HG03064 (cell line): ENCODE data around the gene TPP1.

Experiments
- ATAC-seq: cut with Tn5 transposase; IDR thresholded peaks from one replicate; pipeline ENCODE4 v1.9.1; 2021; ENCODE audit warnings: low read depth; ENCODE audit not compliant: unreplicated experiment

Gene TPP1

DNA sequence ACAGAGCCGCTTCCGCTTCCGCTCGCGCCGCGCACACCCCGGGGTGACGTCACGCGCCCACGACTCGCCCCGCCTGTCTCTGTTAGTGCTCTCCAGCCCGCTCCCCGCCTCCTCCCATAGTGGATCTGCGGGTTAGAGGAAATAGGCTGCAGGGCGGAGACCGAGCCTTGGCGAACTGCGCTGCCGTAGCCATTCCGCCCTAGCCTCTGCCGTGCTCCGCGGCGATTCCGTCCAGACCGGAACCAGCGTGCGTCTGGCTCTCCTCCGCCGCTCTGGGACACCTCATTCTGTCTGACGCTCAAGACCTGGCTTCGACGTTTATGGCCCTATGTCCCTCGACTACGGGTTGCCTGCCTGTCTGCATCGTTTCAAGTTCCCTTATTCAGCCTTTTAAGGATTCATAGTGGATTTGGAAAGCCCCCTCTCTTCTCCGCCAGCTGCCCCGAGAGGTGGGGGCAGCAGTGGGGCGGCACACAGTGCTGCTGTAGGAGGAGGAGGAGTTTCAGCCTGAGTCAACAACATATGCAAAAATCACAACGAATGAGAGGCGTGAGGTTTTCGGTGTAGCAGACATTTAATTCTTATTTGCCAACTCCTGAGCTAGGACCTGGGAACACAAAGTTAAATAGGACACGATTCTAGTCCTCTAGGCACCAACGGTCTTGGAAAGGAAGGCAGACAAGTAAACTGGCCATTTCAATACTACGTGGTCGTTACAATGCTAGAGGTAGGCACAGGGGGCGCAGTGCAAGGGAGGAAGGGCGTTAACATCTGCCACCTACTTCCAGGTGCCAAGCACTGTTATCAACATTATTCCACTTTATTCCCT, 6.8 kb downstream of the TPP1 start, which contains the start of gene TAF10:
TAF10 (minus strand) TSS at position 4 of the 829 bp plus-strand sequence. CDS start 27 bp downstream, outside the sequence.
- ATAC-seq = peak; percentile 91

DNA sequence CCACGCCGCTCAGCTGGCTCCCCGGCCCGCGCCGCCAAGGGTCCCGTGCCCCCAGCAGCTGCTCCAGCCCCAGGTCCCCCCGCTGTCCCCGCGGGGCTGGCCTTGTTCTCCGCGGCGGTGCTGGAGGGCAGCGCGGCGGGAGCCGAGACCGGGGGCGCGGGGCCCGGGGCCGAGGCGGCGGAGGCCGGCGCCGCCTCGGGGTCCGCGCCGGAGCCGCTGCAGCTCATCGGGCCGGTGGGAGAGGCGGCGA, 7.3 kb downstream of the TPP1 start:
- peak; percentile 9 for ATAC-seq

DNA sequence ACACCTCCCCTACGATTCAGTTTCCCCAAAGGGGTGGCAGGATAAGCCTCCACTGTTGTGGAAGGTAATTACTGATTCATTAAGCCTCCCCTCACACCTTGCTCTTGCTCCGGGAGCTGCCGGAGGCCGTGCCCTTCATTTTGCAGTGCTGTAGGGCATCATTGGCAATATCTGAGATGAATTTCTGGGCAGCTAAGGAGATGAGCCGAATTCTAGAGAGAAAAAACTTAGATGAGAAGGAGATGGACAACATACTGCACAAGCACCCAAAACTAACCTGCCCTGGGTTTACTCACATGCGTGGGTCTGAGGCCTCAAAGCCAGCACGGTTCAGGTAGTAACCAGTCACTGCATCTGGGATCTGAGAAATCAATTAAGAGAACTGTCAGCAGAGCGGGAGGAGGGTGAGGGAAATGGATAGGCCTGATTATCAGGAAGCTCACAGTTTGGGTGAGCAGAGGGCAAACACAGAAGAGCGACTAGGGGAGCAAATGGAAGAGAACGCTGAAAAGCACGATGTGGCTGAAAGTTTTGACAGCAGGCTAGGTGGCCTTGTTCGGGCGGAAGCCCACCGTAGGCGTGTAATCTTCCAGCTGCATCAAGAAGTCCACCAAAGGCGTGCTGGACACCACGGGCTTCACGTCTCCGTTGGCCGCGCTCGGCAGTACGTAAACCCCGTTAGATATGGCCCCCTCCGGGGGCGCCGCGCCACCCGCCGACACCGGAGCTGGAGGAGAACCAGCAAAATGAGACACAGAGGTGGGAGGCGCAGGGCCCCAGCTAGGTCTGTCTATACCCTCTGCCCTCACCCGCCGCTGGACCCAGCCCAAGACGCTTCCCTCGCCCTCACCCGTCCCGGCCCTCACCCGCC, 7.9 kb downstream of the TPP1 start:
- ATAC-seq = no peak

DNA sequence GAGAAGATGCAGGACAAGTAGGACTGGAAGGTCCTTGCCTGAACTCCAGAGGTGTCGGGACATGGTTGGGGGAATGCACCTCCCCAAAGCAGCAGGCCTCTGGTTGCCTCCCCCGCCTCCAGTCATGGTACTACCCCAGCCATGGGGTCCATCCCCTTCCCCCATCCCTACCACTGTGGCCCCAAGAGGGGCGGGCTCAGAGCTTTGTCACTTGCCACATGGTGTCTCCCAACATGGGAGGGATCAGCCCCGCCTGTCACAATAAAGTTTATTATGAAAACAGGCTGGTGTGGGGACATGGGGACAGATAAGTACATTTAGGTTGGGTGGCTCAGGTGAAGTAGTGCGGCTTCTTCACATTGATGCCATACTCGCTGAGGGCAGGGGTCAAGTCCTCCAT, 8.6 kb downstream of the TPP1 start:
- no peak for ATAC-seq

DNA sequence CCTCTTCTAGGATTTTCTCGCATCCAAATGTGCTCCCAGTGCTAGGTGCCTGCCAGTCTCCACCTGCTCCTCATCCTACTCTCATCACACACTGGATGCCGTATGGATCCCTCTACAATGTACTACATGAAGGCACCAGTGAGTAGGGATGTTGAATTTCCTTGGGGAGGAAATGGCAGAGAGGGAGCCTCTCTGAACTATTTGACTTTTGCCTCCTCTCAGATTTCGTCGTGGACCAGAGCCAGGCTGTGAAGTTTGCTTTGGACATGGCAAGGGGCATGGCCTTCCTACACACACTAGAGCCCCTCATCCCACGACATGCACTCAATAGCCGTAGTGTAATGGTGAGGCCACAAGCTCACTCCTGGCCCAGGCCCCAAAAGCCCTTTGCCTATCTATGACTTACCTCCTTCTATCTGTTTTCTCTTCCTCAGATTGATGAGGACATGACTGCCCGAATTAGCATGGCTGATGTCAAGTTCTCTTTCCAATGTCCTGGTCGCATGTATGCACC, 9.7 kb downstream of the TPP1 start:
- ATAC-seq = no peak

DNA sequence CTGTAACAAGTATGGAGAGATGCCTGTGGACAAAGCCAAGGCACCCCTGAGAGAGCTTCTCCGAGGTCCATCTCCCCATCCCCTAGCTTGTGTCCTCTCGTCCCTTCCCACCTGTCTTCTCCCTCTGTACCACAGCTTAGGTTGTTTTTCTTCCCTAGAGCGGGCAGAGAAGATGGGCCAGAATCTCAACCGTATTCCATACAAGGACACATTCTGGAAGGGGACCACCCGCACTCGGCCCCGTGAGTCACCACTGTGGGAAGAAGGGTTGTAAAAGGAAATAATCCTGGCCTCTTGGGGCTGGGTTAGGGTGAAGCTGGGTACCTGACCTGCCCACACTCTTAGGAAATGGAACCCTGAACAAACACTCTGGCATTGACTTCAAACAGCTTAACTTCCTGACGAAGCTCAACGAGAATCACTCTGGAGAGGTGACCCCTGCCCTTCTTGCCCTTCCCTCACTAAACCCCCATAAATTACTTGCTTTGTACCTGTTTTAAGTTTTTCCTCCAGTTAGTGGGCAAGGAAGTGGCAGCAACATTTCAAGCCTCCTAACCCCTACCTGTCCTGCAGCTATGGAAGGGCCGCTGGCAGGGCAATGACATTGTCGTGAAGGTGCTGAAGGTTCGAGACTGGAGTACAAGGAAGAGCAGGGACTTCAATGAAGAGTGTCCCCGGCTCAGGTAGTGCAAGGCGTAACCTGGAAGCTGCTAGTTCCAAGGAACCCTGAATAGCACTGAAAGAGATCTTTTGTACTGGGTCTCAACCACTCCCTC, 10.3 kb downstream of the TPP1 start:
- no peak for ATAC-seq

DNA sequence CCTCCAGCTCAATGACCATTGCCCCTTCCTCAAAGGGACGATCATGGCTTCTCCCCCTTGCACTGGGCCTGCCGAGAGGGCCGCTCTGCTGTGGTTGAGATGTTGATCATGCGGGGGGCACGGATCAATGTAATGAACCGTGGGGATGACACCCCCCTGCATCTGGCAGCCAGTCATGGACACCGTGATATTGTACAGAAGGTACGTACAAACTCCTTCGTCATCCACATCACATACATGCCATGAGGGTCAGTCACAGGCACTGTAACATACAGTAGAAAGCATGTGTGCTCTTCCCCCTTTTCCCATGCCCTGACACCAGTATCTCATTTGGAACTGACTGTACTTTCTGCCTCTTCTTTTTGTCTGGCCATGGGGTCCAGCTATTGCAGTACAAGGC, 11.2 kb downstream of the TPP1 start:
- ATAC-seq = no peak

DNA sequence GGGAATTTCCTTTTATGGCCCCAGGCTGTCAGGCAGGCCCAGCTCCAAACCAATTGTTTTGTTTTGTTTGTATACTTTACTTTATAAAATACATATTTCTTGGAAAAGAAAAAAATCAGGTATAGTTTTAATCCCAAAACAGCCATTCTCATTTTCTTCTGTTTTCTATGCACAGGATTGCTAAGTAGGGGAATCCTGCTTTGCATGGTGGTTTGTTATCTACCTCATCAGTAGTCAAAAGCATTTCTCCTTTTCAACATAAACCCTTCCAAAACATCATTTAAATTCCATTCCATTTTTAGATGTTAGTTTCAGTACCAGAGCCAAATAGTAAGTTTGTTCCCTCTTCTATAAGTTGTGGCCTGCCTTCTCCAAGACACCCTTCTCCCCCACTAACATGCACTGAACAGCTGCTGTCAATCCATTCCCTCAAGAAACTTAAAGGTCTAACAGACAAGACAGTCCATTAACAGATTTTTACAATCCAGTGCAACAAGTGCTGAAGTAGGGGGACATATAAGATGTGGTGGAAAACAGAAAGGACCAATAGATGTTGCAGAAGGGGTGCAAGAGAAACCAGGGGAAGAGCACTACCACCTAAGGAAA, 11.9 kb downstream of the TPP1 start:
- no peak for ATAC-seq

DNA sequence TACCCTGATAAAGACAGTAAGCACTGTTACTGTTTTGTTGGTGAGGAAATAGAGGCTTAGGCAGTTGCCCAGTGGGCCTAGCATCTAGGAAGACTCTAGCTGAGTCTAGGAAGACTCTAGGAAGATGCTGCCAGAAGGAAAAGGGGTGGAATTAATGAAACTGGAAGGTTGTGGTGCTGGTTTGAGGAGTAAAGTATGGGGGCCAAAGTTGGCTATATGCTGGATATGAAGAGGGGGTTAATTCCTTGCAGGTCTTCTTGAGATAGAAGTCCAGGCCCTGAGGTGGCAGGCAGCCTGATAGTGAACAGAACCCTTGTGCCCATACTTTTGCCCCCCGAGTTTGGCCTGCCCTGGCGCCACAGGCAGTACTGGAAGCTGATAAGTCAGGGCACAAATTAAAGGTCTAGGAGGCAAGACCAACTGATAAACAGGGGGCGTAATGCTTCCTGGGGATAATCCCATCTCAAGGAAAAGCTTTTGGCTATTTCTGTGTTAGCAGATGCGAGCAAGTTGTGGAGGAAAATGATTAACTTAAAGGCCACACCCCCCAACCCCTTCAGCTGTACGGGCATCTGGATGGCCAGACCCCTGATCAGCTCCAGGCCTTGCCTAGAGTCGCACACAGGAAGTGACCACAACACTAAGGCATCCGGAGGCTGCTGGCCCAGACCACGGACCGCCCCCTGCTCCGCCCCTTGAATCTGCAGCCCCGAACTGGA, 12.6 kb downstream of the TPP1 start:
- peak; percentile 34 for ATAC-seq

DNA sequence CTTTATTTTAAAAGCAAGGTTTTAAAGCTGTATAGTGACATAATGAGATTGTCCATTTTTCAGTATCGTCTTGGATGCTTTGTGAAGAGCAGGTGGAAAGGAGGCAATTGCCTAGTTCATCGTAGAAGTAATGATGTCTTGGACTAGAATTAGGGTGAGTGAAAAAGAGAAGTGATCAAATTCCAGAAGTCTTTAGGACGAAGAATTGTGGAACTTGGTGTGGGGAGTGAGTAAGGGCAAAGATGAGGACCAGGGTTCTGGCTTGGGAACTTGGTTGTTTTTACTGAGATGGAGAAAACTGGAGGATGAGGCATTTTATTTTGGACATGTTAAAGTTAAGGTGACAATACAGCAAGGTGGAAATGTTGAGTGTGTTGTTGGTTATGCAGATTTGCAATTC, 14.4 kb downstream of the TPP1 start:
- ATAC-seq = no peak

DNA sequence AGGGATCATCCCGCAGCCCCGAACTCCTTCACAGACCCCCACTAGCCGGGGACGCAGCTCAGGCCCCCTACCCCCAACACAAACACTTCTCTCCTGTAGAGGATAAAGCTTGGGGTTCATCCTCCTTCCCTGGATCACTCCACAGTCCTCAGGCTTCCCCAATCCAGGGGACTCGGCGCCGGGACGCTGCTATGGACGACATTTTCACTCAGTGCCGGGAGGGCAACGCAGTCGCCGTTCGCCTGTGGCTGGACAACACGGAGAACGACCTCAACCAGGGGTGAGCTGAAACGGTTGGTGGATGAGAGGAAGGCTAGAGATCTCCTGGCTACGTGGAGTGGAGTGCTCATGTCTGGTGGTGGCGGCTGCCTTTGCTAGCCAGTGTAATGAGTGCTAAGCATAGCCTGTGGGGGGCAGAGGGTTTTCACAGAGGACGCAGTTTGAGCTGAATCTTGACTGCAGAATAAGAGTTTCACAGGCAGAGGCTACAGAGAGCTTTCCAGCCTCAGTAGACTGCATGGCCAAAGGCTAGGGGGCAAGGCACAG, 15.1 kb downstream of the TPP1 start:
- peak; percentile 44 for ATAC-seq

DNA sequence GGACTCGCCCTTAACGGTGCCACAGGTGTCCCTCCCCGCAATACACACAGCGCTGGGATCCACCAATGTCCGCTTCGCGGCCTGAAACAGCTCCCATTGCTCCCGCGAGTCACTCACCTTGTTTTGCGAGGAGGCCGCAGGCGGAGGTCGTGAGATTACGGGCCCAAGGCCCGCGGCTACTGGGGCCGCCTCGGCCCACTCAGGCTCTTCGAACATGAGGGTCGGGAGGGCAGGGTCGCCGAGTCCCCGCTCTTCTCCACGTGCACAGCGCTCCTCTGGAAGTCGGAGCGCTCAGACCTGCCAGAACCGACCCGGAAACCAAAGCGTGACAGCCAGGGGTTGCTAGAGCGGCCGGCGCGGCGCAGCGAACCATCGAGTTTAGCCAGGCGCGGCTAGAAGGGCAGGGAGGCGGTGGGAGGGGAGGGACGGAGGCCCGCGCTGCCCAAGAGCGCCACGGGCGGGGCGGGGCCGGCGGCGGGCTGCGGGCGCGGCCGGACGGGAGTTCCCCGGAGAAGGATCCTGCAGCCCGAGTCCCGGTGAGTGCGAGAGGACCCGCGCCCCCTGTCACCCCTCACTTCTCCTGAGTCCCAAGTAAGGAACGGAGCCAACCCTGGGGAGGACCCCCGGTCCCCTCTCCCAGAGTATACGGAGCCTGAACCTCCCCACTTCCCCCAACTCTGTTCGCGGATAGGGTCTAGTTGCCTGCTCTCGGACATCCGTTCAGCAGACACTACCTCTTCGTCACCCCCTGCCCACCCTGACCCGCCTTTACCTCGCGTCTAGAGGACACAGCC, 15.7 kb downstream of the TPP1 start, which contains the start of the genes ILK and RRP8:
ILK (plus strand) TSS at position 488 of the 794 bp plus-strand sequence. CDS start 498 bp downstream, outside the sequence.
RRP8 (minus strand) TSS at position 330 of the 794 bp plus-strand sequence; CDS start at position 216, 114 bp downstream.
- peak; percentile 66 for ATAC-seq

DNA sequence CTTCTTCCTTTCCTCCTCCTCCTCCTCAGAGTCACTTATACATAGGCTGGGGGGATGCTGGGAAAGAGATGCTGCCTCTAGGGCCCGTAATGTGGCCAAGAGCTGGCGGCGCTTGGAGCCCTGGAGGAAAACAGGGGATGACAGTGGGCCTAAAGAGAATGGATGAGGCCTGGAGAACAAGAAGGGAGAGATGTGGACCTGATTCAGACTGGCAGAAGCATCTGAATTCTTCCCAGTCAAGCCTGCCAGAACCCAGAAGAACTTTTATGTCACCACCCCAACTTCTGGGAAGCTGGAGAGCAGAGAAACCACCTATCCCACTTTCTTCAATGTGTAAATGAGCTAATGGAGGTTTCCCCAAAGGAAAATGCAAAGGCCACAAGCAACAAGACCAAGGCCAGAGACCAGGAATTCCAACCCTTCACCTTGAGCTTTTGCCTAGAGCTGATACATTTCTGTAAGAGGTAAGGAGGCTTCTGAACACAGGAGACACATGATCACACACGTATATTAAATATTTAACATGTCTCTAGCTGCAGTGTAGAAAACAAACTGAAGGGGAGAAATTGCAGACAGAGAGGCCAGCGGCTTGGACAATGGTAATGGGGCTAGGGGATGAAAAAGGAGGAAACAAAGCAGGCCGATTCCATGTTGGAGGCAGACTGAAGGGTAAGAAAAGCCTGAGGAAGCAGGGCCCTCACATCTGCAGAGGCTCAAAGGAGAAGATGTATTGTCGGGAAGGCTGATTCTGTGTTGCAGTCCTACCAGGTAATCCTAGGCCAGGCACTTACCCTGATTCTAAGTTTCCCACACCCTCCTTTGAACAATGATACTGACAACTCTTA, 16.9 kb downstream of the TPP1 start:
- no peak for ATAC-seq

DNA sequence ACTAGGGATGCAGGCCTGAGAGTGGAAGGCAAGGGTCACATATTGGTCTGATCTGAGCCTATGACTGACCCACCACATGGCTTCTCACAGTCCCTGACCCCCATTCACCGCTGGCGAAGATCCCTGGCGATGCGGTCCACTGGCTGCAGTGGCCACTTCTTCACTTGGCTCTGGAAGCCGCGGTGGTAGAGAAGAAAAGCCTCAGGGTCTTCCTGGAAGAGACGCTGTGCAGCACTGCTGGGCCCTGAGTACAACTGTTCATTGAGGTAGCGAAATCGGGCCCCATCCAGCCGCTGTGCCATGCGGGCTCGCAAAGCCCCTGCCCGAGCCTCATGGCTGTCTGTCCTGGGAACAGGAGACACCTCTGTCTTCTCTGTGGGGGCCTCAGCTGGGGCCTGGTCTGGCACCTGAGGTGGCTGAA, 18.2 kb downstream of the TPP1 start:
- no peak for ATAC-seq

DNA sequence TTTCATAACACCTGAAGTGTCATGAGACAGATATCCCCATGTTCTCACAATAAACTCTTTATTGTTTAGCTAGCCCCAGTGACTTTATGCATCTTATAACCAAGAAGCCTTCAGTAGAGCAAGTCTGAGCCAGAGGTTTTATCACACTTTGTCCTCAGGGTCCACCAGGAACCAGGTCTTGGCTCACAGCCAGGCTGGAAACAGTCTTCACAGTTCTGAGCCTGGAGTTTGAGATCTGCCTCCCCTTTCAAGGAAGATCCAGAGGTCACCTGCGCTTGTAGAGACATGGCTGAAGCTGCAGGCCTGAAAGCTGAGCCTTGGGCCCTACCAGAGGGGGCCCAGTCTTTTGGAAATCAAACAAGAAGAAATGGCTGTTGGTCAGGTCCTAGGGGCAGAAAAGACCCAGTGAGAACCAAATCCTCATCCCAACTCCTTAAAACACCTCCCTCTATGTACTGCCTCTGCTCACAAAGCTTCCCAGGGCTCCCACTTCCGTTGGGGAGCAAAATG, 19.3 kb downstream of the TPP1 start:
- no peak for ATAC-seq

DNA sequence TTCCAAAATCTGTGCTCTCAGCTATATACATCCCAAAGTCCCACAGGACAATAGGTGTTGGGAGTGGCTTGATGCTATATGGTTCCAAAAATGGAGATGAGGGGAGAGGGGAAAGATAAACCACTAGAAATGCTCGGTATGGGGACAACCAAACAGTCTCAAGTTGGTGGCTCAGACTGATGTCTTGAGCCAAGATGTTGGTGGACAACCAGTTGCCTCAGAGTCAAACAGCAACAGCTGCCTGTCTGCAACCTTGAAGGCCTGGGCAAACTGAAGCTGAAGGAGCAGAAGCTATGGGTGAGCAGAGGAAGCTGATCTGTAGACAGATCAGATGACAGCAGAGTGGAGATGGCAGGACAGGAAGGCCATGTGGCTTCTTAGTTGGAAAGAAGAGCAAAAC, 19.8 kb downstream of the TPP1 start:
- ATAC-seq = no peak

DNA sequence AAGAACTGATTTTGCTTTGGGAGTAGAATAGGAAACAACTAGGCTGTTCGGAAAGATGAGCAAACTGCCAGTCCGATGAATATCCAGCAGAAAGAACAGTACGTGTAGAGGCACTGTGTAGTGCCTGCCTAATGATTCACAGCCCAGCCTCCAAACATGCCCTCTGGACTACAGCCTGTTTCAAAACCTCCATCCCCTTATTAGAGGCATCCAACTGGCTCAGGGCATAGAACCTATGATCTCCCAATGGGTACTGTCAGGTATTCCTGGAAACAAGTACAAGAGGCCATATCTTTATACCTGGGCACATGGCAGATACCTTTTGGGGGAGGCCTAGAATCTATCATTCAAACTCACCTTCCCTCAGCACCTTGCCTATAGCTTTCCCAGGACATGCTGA, 20.7 kb downstream of the TPP1 start:
- no peak for ATAC-seq
